ENCODE measurements around the gene HES5.
A peak's percentile ranks its signal among the peaks of the same experiment; 100 is the strongest.

DNA sequence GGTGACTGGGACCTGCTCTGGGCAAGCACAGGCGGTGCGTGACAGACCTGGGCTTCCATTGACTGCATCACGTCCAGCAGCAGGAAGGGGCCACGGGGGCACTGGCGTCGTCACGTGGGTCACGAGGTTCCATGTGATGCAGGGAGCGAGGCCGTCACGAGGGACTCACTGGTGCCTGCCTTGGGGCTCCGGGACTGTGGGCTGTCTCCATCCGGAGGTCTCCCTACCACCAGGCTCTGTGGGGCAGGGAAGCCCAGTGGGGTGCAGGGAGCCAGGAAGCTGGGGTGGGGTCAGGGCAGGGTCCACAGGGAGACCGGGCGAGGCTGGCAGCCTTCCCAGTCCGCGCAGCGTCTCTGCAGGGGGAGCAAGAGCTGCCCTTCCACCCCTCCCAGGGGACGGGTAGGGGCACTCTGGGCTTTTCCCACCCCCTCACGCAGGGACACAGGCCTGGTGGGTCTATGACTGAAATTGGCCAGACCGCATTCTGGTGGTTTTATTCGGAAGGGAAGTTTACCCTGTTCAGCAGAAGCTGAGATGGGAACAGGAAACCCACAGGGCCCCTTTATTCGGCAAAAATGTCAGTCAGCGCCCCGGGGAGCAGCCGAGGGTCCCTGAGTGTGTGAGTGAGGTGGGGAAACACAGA lies 25.7 kb upstream of the HES5 start:
- TF ChIP-seq, protein P1, sequence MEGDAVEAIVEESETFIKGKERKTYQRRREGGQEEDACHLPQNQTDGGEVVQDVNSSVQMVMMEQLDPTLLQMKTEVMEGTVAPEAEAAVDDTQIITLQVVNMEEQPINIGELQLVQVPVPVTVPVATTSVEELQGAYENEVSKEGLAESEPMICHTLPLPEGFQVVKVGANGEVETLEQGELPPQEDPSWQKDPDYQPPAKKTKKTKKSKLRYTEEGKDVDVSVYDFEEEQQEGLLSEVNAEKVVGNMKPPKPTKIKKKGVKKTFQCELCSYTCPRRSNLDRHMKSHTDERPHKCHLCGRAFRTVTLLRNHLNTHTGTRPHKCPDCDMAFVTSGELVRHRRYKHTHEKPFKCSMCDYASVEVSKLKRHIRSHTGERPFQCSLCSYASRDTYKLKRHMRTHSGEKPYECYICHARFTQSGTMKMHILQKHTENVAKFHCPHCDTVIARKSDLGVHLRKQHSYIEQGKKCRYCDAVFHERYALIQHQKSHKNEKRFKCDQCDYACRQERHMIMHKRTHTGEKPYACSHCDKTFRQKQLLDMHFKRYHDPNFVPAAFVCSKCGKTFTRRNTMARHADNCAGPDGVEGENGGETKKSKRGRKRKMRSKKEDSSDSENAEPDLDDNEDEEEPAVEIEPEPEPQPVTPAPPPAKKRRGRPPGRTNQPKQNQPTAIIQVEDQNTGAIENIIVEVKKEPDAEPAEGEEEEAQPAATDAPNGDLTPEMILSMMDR (IDR thresholded peaks at IDR 0.05) = peak in 1 of 4 experiments; percentile 11
- TF ChIP-seq POLR2A (IDR thresholded peaks at IDR 0.05) = peak; percentile 72 to 73

Data from uterus (tissue), 2 donors.